Nephron (organoid): ENCODE data around the gene CEP68.

Source experiments
- H3K27ac Mint-ChIP-seq, 3 experiments: 2 replicates each; pipeline ENCODE4 v1.8.0; 2020; ENCODE audit warnings: mixed read lengths in 3 of 3, mild to moderate bottlenecking in 2 of 3, moderate library complexity in 1 of 3
- H3K27me3 Mint-ChIP-seq: 2 replicates; pipeline ENCODE4 v1.8.0; 2021; ENCODE audit warnings: low read depth, mild to moderate bottlenecking, moderate library complexity, mixed read lengths
- H3K36me3 Mint-ChIP-seq: 2 replicates; pipeline ENCODE4 v1.8.0; 2020; ENCODE audit warnings: low read depth, mixed read lengths
- H3K4me1 Mint-ChIP-seq: 2 replicates; pipeline ENCODE4 v1.8.0; 2020; ENCODE audit warnings: mixed read lengths
- H3K4me3 Mint-ChIP-seq, 3 experiments: 2 replicates each; pipeline ENCODE4 v1.8.0; 2020; ENCODE audit warnings: mild to moderate bottlenecking in 3 of 3, mixed read lengths in 3 of 3, moderate library complexity in 2 of 3
- H3K9me3 Mint-ChIP-seq: 2 replicates; pipeline ENCODE4 v1.8.0; 2020; ENCODE audit warnings: mixed read lengths
- TF ChIP-seq, protein P1 (sequence below), 3 experiments: fragments of 200-600 bp; sonication (generic); IDR thresholded peaks; one replicate each; pipeline ENCODE4 v1.5.0; 2021; ENCODE audit warnings: antibody characterized with exemption in 3 of 3; ENCODE audit not compliant: unreplicated experiment in 3 of 3

Gene CEP68

DNA sequence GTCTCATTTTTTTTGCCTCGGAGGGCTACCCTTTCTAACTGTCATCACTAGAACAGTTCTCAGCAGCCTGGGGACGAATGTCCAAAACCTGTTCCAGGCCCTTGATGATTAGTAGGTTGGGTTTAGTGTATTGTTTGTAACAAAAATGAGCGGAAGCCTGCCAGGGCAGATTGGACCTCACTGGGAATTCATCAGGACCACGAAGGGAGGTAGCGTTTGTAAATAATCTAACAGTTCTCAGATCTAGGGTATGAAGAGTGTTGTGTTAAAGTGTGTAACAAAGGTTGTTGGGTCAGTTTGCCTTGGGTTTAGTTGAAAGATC lies 799 bp downstream of the CEP68 start:
- Mint-ChIP-seq H3K4me3 (peak overlapping the region; percentile 87 to 92 (median 90)), H3K4me1 (peaks cover 53% of the 10 kb centered on the region), H3K36me3 (peaks cover 1% of the 10 kb centered on the region), H3K27ac (peak overlapping the region; percentile 82 to 85 (median 83)), H3K9me3 (no peaks in the 10 kb centered on the region), H3K27me3 (no peaks in the 10 kb centered on the region)
- TF ChIP-seq, protein P1, sequence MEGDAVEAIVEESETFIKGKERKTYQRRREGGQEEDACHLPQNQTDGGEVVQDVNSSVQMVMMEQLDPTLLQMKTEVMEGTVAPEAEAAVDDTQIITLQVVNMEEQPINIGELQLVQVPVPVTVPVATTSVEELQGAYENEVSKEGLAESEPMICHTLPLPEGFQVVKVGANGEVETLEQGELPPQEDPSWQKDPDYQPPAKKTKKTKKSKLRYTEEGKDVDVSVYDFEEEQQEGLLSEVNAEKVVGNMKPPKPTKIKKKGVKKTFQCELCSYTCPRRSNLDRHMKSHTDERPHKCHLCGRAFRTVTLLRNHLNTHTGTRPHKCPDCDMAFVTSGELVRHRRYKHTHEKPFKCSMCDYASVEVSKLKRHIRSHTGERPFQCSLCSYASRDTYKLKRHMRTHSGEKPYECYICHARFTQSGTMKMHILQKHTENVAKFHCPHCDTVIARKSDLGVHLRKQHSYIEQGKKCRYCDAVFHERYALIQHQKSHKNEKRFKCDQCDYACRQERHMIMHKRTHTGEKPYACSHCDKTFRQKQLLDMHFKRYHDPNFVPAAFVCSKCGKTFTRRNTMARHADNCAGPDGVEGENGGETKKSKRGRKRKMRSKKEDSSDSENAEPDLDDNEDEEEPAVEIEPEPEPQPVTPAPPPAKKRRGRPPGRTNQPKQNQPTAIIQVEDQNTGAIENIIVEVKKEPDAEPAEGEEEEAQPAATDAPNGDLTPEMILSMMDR (IDR thresholded peaks at IDR 0.05; ENCODE audit: unreplicated experiment in 3 of 3): no peak

DNA sequence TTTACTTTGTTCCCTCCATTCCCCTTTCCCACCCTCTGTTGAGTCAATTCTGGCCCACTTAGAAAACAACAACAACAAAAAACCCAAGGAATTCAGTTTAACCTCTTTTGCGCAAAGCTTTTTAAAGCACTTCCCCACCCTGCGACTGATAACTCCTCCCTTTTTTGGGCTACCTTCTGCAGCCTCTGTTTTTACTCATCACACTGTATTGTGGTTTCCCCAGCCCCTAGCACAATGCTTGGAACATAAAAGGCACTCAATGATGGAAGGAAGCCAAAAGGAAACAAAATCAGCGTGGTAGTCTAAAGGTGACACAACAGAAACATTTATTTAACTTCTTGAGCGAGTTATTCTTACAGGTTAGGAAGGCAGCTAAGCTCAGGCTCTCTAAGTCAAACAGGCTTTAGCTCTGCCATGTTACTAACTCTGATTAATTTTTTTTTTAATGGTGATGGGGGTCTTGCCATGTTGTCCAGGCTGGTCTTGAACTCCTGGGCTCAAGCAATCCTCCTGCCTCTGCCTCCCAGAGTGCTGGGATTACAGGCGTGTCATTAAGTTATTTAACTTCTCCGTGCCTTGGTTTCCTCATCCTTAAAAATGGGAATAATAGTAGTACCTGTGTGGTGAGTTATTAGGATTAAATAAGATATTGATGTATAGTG lies 1.3 kb downstream of the CEP68 start:
- Mint-ChIP-seq H3K9me3 (no peaks in the 10 kb centered on the region), H3K4me1 (peaks cover 54% of the 10 kb centered on the region), H3K27ac (peak overlapping the region; percentile 82 to 85 (median 83)), H3K4me3 (peak overlapping the region; percentile 87 to 92 (median 90)), H3K27me3 (no peaks in the 10 kb centered on the region), H3K36me3 (no peaks in the 10 kb centered on the region)
- TF ChIP-seq, protein P1 (IDR thresholded peaks at IDR 0.05; ENCODE audit: unreplicated experiment in 3 of 3): no peak

DNA sequence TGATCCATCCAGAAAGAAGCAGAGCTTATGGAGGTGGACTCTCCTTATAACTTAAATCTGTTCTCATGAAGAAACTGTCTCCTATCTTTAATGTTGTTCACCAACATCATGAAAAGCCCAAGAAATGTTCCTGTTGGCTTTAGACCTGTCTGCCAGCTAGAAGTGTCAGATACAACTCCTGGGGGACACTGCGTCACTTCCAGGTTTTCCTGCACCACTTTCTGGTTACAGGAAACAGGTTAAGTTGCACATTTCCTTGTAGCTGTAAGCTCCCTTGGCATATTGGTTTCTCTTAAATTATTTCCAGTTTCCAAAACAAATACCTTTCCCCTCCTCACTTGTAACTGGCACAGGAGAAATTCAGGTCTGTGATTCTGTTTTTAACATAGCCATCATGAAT lies 2.9 kb downstream of the CEP68 start:
- H3K27me3 Mint-ChIP-seq: no peaks in the 10 kb centered on the region
- TF ChIP-seq, protein P1 (IDR thresholded peaks at IDR 0.05; ENCODE audit: unreplicated experiment in 3 of 3): no peak
- H3K36me3 Mint-ChIP-seq: no peaks in the 10 kb centered on the region
- peak overlapping the region in 2 of 3 experiments; percentile 23 to 37 for H3K27ac Mint-ChIP-seq
- H3K4me1 Mint-ChIP-seq: peaks cover 70% of the 10 kb centered on the region
- peak overlapping the region; percentile 87 to 92 (median 90) for H3K4me3 Mint-ChIP-seq
- H3K9me3 Mint-ChIP-seq: no peaks in the 10 kb centered on the region

DNA sequence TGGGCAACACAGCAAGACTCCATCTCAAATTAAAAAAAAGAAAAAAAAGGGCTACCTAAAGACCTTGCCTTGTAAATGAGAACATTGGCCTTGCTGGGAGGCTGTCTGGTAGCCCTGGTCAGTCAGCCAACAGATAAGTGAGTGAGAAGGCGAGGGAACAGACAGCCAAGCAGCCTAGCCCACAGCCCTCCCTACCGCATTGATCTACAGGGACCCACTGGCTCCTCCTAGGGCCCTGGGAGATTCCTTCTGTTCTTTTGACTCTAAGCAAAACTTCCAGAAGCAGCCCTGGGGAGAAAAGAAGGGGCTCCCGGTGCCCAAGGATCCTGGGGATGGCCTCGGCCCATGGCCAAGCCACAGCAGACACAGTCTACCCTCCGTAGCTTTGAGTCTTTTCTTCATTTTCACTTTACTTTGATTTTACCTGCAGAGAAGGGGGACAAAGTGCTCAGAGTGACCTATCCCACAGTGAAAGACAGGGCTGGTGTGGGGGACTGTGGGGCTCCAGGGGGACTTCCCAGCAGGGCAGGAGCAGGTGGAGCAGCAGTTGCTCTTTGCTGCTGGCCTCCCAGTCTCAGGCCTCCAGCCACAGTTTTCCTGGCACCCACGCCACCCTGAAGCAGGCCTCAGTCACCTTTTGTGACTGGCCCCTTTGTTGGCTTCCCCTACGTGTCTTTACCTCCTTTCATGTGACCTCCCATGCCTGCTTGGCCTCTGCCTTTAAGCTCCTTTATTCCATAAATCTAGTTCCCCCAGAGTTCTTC lies 5.1 kb downstream of the CEP68 start:
- Mint-ChIP-seq H3K9me3 (no peaks in the 10 kb centered on the region), H3K36me3 (no peaks in the 10 kb centered on the region), H3K27ac (peak overlapping the region in 2 of 3 experiments; percentile 65 to 77), H3K27me3 (no peaks in the 10 kb centered on the region), H3K4me3 (peak overlapping the region in 2 of 3 experiments; percentile 10 to 46), H3K4me1 (peaks cover 72% of the 10 kb centered on the region)
- TF ChIP-seq, protein P1 (IDR thresholded peaks at IDR 0.05; ENCODE audit: unreplicated experiment in 3 of 3): no peak

DNA sequence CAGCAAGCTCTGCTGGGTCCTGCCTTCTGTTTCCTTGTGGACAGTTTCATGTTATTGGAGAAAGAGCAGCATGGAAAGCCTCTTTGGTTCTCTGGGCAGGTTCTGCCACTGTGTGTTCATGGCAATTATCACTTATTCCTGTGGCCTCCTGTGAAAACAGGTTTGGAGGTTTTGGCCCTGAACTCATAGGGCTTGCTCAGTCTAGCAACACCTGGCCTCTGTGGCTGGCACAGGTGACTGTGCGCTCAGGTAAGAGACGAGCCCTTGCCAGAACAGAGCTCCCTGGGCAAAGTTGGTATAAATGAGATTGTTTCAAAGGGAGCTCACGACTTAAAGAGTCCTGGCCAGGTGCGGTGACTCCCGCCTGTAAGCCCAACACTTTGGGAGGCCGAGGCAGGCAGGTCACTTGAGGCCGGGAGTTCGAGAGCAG lies 5.7 kb downstream of the CEP68 start:
- H3K27ac Mint-ChIP-seq: peak overlapping the region in 2 of 3 experiments; percentile 65 to 77
- TF ChIP-seq, protein P1 (IDR thresholded peaks at IDR 0.05; ENCODE audit: unreplicated experiment in 3 of 3): no peak
- no peaks in the 10 kb centered on the region for H3K27me3 Mint-ChIP-seq
- peaks cover 70% of the 10 kb centered on the region for H3K4me1 Mint-ChIP-seq
- peak overlapping the region in 2 of 3 experiments; percentile 10 to 46 for H3K4me3 Mint-ChIP-seq
- H3K36me3 Mint-ChIP-seq: no peaks in the 10 kb centered on the region
- no peaks in the 10 kb centered on the region for H3K9me3 Mint-ChIP-seq
